ENCODE results near the gene OR6X1.

DNA sequence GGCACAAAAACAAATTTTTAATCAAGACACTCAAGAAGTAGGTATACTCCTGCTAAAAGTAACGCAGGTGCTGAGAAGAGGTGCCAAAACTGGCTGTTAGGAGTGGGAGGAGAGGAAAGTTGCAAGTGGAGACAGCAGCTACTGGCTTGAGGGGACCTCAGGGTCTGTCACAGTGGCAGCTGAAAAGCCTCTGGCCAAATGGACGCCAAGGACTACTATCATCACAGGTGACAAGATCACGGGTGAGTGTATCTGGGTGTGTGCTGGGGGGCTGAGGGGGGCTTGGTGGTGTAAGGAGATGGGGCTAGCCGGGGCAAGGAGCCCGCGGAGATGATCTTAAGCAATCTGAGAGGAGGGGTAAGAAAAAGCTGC lies 13.5 kb downstream of the OR6X1 start:
- TF ChIP-seq, protein P1, sequence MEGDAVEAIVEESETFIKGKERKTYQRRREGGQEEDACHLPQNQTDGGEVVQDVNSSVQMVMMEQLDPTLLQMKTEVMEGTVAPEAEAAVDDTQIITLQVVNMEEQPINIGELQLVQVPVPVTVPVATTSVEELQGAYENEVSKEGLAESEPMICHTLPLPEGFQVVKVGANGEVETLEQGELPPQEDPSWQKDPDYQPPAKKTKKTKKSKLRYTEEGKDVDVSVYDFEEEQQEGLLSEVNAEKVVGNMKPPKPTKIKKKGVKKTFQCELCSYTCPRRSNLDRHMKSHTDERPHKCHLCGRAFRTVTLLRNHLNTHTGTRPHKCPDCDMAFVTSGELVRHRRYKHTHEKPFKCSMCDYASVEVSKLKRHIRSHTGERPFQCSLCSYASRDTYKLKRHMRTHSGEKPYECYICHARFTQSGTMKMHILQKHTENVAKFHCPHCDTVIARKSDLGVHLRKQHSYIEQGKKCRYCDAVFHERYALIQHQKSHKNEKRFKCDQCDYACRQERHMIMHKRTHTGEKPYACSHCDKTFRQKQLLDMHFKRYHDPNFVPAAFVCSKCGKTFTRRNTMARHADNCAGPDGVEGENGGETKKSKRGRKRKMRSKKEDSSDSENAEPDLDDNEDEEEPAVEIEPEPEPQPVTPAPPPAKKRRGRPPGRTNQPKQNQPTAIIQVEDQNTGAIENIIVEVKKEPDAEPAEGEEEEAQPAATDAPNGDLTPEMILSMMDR (IDR thresholded peaks at IDR 0.05) = no peak
- no peak for TF ChIP-seq POLR2A (IDR thresholded peaks at IDR 0.05)

Data from breast epithelium (tissue), 3 donors.